Neural cell (in vitro differentiated cells): ENCODE results near the gene FSIP1. TPM values are rescaled to one million over a fixed set of nuclear protein-coding genes. Genes with fewer than 3 reads are reported as not detected.

ENCODE experiments used
- H2AFZ ChIP-seq: fragments of 200-600, 300-800 bp; sonication (generic), shearing (Covaris generic); 2 replicates; pipeline ENCODE4 v1.6.0; 2014; ENCODE audit warnings: low read depth, mild to moderate bottlenecking, antibody characterized with exemption, low read length, moderate library complexity
- H3F3A ChIP-seq: fragments of 200-600 bp; shearing (Covaris generic); 2 replicates; pipeline ENCODE4 v1.6.1; 2016; ENCODE audit warnings: mild to moderate bottlenecking, moderate library complexity, mixed read lengths, antibody characterized with exemption, low read length; ENCODE audit not compliant: insufficient read depth, poor library complexity, severe bottlenecking
- H3K27ac ChIP-seq: fragments of 200-600, 300-800 bp; sonication (generic), shearing (Covaris generic); 2 replicates; pipeline ENCODE4 v1.5.1; 2014; ENCODE audit warnings: mild to moderate bottlenecking, low read length, moderate library complexity
- H3K27me3 ChIP-seq: fragments of 300-800, 200-600 bp; sonication (generic), shearing (Covaris generic); 2 replicates; pipeline ENCODE4 v1.6.0; 2014; ENCODE audit warnings: mild to moderate bottlenecking, low read depth, low read length, moderate library complexity; ENCODE audit not compliant: insufficient read depth
- H3K36me3 ChIP-seq: fragments of 300-800, 200-600 bp; sonication (generic), shearing (Covaris generic); 2 replicates; pipeline ENCODE4 v1.5.1; 2014; ENCODE audit warnings: mild to moderate bottlenecking, antibody characterized with exemption, low read length, moderate library complexity; ENCODE audit not compliant: insufficient read depth
- H3K4me2 ChIP-seq: fragments of 300-800, 200-600 bp; sonication (generic), shearing (Covaris generic); 2 replicates; pipeline ENCODE4 v1.6.0; 2014; ENCODE audit warnings: mild to moderate bottlenecking, low read length
- H3K4me3 ChIP-seq: fragments of 300-800, 200-600 bp; sonication (generic), shearing (Covaris generic); 2 replicates; pipeline ENCODE4 v1.5.1; 2014; ENCODE audit warnings: mild to moderate bottlenecking, low read length, moderate library complexity
- H3K79me2 ChIP-seq: fragments of 200-600 bp; shearing (Covaris generic); replicated peaks from 2 replicates; pipeline ENCODE4 v1.6.0; 2014; ENCODE audit warnings: mild to moderate bottlenecking, low read length, moderate library complexity; ENCODE audit not compliant: insufficient read depth
- H3K9ac ChIP-seq: fragments of 300-800, 200-600 bp; sonication (generic), shearing (Covaris generic); 2 replicates; pipeline ENCODE4 v1.6.1; 2016; ENCODE audit warnings: mild to moderate bottlenecking, low read length, mixed read lengths
- H3K9me2 ChIP-seq: fragments of 200-600 bp; shearing (Covaris generic); 2 replicates; pipeline ENCODE4 v1.6.1; 2016; ENCODE audit warnings: mild to moderate bottlenecking, low read length, mixed read lengths; ENCODE audit not compliant: insufficient read depth
- H3K9me3 ChIP-seq: fragments of 200-600, 300-800 bp; sonication (generic), shearing (Covaris generic); 2 replicates; pipeline ENCODE4 v1.6.1; 2016; ENCODE audit warnings: mild to moderate bottlenecking, mixed run types, low read length, moderate library complexity, mixed read lengths
- H4K20me1 ChIP-seq: fragments of 200-600 bp; shearing (Covaris generic); 2 replicates; pipeline ENCODE4 v1.6.1; 2016; ENCODE audit warnings: mild to moderate bottlenecking, mixed run types; ENCODE audit not compliant: insufficient read depth
- CTCF ChIP-seq: fragments of 450-650 bp; IDR thresholded peaks from 2 replicates; pipeline ENCODE4 v1.5.1; 2014; ENCODE audit warnings: antibody characterized with exemption, mild to moderate bottlenecking, moderate library complexity; ENCODE audit not compliant: poor library complexity, severe bottlenecking
- EP300 ChIP-seq: fragments of 450-650 bp; conservative IDR thresholded peaks from 2 replicates; pipeline ENCODE4 v1.6.1; 2014; ENCODE audit warnings: antibody characterized with exemption, mild to moderate bottlenecking, moderate library complexity; ENCODE audit not compliant: poor library complexity, severe bottlenecking
- EZH2 ChIP-seq: fragments of 200-600, 300-800 bp; shearing (Covaris generic), sonication (generic); IDR thresholded peaks from 2 replicates; pipeline ENCODE4 v1.6.1; 2014; ENCODE audit warnings: antibody characterized with exemption, low read length, borderline replicate concordance, mild to moderate bottlenecking; ENCODE audit not compliant: insufficient read depth, poor library complexity, severe bottlenecking
- MXI1 ChIP-seq: fragments of 450-650 bp; conservative IDR thresholded peaks from 2 replicates; pipeline ENCODE4 v1.6.1; 2014; ENCODE audit warnings: antibody characterized with exemption, mild to moderate bottlenecking; ENCODE audit not compliant: poor library complexity, severe bottlenecking
- POLR2AphosphoS5 ChIP-seq: IDR thresholded peaks from 2 replicates; pipeline ENCODE4 v1.6.1; 2012
- RAD21 ChIP-seq: fragments of 450-650 bp; conservative IDR thresholded peaks from 2 replicates; pipeline ENCODE4 v1.6.1; 2014; ENCODE audit warnings: antibody characterized with exemption, mild to moderate bottlenecking, moderate library complexity
- REST ChIP-seq: IDR thresholded peaks from 2 replicates; pipeline ENCODE4 v1.6.1; 2012; ENCODE audit warnings: borderline replicate concordance
- SMC3 ChIP-seq: fragments of 450-650 bp; conservative IDR thresholded peaks from 2 replicates; pipeline ENCODE4 v1.6.1; 2014; ENCODE audit warnings: antibody characterized with exemption, mild to moderate bottlenecking, moderate library complexity; ENCODE audit not compliant: poor library complexity
- TAF1 ChIP-seq: IDR thresholded peaks from 2 replicates; pipeline ENCODE4 v1.6.1; 2012; ENCODE audit warnings: low read depth
- polyA plus RNA-seq: library from polyadenylated mRNA; depleted of rRNA; stranded (reverse); fragments of >200 nt; gene quantifications from 2 replicates; pipeline ENCODE4 v1.2.3, GENCODE V29; 2014

The FSIP1 gene
- polyA plus RNA-seq, 1 donor from 2014 or later: 3.8 TPM

GRCh38 chr15:39801641-39802309, 19.1 kb upstream of the FSIP1 start:
- Histone ChIP-seq H3F3A (no peaks in the 10 kb centered on the region), H3K36me3 (no peaks in the 10 kb centered on the region), H3K4me2 (no peak overlapping the region), H3K79me2 (no peaks in the 10 kb centered on the region), H3K27ac (no peak overlapping the region), H4K20me1 (no peaks in the 10 kb centered on the region), H3K9me3 (no peaks in the 10 kb centered on the region), H3K9me2 (no peaks in the 10 kb centered on the region), H2AFZ (no peak overlapping the region), H3K9ac (no peak overlapping the region), H3K4me3 (no peak overlapping the region), H3K27me3 (no peaks in the 10 kb centered on the region)
- TF ChIP-seq POLR2AphosphoS5 (no peak), SMC3 (peak; percentile 56), CTCF (peak; percentile 32)

- Histone ChIP-seq H3K4me3 (no peak overlapping the region), H3K27ac (no peak overlapping the region), H3K4me2 (no peak overlapping the region), H3K9me3 (no peaks in the 10 kb centered on the region), H3F3A (no peaks in the 10 kb centered on the region), H3K9ac (no peak overlapping the region), H2AFZ (no peak overlapping the region), H4K20me1 (no peaks in the 10 kb centered on the region), H3K27me3 (no peaks in the 10 kb centered on the region), H3K79me2 (no peaks in the 10 kb centered on the region), H3K36me3 (no peaks in the 10 kb centered on the region), H3K9me2 (no peaks in the 10 kb centered on the region)
- TF ChIP-seq EZH2: no peak
- TF ChIP-seq RAD21: no peak
- no peak for TF ChIP-seq TAF1
- TF ChIP-seq CTCF: no peak
- TF ChIP-seq POLR2AphosphoS5: no peak
- no peak for TF ChIP-seq SMC3
- no peak for TF ChIP-seq REST
- no peak for TF ChIP-seq MXI1
- no peak for TF ChIP-seq EP300
These were observed 16.9 kb upstream of the FSIP1 start for GRCh38 chr15:39799552-39800011.
